Astrocyte (in vitro differentiated cells and primary cell): ENCODE data around the gene CAMK1D.

Experiments used
- CTCF ChIP-seq: IDR thresholded peaks from 2 replicates; pipeline ENCODE4 v1.5.1; 2011; ENCODE audit warnings: low read depth, mild to moderate bottlenecking, inconsistent platforms, low read length, moderate library complexity; ENCODE audit not compliant: insufficient read depth
- EZH2 ChIP-seq: IDR thresholded peaks from 2 replicates; pipeline ENCODE4 v1.6.1; 2012; ENCODE audit warnings: mild to moderate bottlenecking, low read length, inconsistent platforms; ENCODE audit not compliant: insufficient read depth

GRCh38 chr10:12549297-12549696 lies 199.9 kb downstream of the CAMK1D start:
- no peak for TF ChIP-seq CTCF
- TF ChIP-seq EZH2: no peak
